Natural killer cell (primary cell): ENCODE data around the gene REC114. TPM values are rescaled to one million over a fixed set of nuclear protein-coding genes. Genes with fewer than 3 reads are reported as not detected.

Source experiments
- ATAC-seq, 3 donors: fragments of 150-1000 bp in 2 of 3; fragments of 200-7000 bp in 1 of 3; cut with Tn5 transposase; 1 replicate in 1 of 3; 2 replicates in 2 of 3; pipeline ENCODE4 v1.10.0; 2021; ENCODE audit warnings: mild to moderate bottlenecking in 2 of 3, moderate library complexity in 2 of 3
- DNase-seq, 2 donors: peaks; one replicate each; pipeline versions ENCODE4 v3.0.0 to v3.0.0-alpha.2; 2013 to 2021; ENCODE audit warnings: mixed read lengths in 1 of 2
- H3K27ac ChIP-seq: one replicate; pipeline ENCODE4 v1.5.1; 2013; ENCODE audit warnings: mild to moderate bottlenecking, low read length
- H3K27me3 ChIP-seq: one replicate; pipeline ENCODE4 v1.6.1; 2013; ENCODE audit warnings: low read length; ENCODE audit not compliant: control insufficient read depth, insufficient read depth
- H3K36me3 ChIP-seq: one replicate; pipeline ENCODE4 v1.6.1; 2013; ENCODE audit warnings: low read length; ENCODE audit not compliant: control insufficient read depth, insufficient read depth
- H3K4me1 ChIP-seq: one replicate; pipeline ENCODE4 v1.6.1; 2013; ENCODE audit warnings: low read length; ENCODE audit not compliant: control insufficient read depth, insufficient read depth
- H3K4me3 ChIP-seq: one replicate; pipeline ENCODE4 v1.5.1; 2013; ENCODE audit warnings: low read length
- H3K9me3 ChIP-seq: one replicate; pipeline ENCODE4 v1.6.1; 2013; ENCODE audit warnings: low read length; ENCODE audit not compliant: control insufficient read depth, insufficient read depth
- H3K27ac Mint-ChIP-seq, 2 donors: one replicate each; pipeline ENCODE4 v1.8.0; 2022; ENCODE audit warnings: mild to moderate bottlenecking in 2 of 2, mixed read lengths in 2 of 2, moderate library complexity in 1 of 2
- H3K27me3 Mint-ChIP-seq, 2 donors: one replicate each; pipeline ENCODE4 v1.8.0; 2022; ENCODE audit warnings: low read depth in 2 of 2, mixed read lengths in 2 of 2
- H3K36me3 Mint-ChIP-seq: one replicate; pipeline ENCODE4 v1.8.0; 2022; ENCODE audit warnings: mixed read lengths
- H3K4me1 Mint-ChIP-seq, 2 donors: one replicate each; pipeline ENCODE4 v1.8.0; 2022; ENCODE audit warnings: mixed read lengths in 2 of 2
- H3K4me3 Mint-ChIP-seq: one replicate; pipeline ENCODE4 v1.8.0; 2022; ENCODE audit warnings: mild to moderate bottlenecking, moderate library complexity, mixed read lengths
- H3K9me3 Mint-ChIP-seq, 2 donors: one replicate each; pipeline ENCODE4 v1.8.0; 2022; ENCODE audit warnings: mixed read lengths in 2 of 2
- WGBS: methylation state at CpG from one replicate; pipeline ENCODE4 v1.1.7; 2013; ENCODE audit warnings: missing lambda C conversion rate; ENCODE audit not compliant: insufficient coverage; 5-methylcytosine and 5-hydroxymethylcytosine counted together
- intact Hi-C: fragments of 100-400 bp; cut with micrococcal nuclease; formaldehyde crosslinking; loops from one replicate; pipeline ENCODE4 v1.14.2; 2022
- total RNA-seq, 4 donors: library from RNA; stranded (reverse); fragments of 120-200 nt in 1 of 4; gene quantifications; one replicate each; pipeline versions ENCODE4 v1.2.3 to v1.2.4, GENCODE V29; 2013 to 2022
- TF ChIP-seq, protein P1 (sequence below): fragments of 200-600 bp; IDR thresholded peaks from one replicate; pipeline ENCODE4 v1.8.0; 2022; ENCODE audit warnings: antibody characterized with exemption

REC114 gene
- total RNA-seq, result not detected
- total RNA-seq (2013), result not detected

- no peak within 1 kb of the TSS for H3K27ac ChIP-seq
- peaks cover 17 to 18% of the 10 kb centered on the region in 2 donors for H3K27me3 Mint-ChIP-seq
- intact Hi-C loops, result no loop called here
- H3K4me1 ChIP-seq, result peaks cover 4% of the 10 kb centered on the region
- H3K9me3 ChIP-seq, result no peaks in the 10 kb centered on the region
- no peak within 1 kb of the TSS for H3K4me3 Mint-ChIP-seq
- no peak within 1 kb of the TSS for H3K4me3 ChIP-seq
- H3K36me3 ChIP-seq, result no peaks in the 10 kb centered on the region
- H3K27me3 ChIP-seq, result no peaks in the 10 kb centered on the region
- 93% methylated on average over 22 of the region's 22 CpGs for WGBS
- TF ChIP-seq, protein P1, sequence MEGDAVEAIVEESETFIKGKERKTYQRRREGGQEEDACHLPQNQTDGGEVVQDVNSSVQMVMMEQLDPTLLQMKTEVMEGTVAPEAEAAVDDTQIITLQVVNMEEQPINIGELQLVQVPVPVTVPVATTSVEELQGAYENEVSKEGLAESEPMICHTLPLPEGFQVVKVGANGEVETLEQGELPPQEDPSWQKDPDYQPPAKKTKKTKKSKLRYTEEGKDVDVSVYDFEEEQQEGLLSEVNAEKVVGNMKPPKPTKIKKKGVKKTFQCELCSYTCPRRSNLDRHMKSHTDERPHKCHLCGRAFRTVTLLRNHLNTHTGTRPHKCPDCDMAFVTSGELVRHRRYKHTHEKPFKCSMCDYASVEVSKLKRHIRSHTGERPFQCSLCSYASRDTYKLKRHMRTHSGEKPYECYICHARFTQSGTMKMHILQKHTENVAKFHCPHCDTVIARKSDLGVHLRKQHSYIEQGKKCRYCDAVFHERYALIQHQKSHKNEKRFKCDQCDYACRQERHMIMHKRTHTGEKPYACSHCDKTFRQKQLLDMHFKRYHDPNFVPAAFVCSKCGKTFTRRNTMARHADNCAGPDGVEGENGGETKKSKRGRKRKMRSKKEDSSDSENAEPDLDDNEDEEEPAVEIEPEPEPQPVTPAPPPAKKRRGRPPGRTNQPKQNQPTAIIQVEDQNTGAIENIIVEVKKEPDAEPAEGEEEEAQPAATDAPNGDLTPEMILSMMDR, result no peak
- ATAC-seq, result no peak
- no peaks in the 10 kb centered on the region for H3K4me1 Mint-ChIP-seq
- no peaks in the 10 kb centered on the region for H3K36me3 Mint-ChIP-seq
- no peak within 1 kb of the TSS for H3K27ac Mint-ChIP-seq
- H3K9me3 Mint-ChIP-seq, result peaks cover 0 to 2% of the 10 kb centered on the region in 2 donors
- DNase-seq, result no peak
These were observed at the start of gene REC114 for GRCh38 chr15:73442968-73443367. Gene REC114 (plus strand): TSS chr15:73443164. CDS start chr15:73443186, 22 bp downstream.

DNA sequence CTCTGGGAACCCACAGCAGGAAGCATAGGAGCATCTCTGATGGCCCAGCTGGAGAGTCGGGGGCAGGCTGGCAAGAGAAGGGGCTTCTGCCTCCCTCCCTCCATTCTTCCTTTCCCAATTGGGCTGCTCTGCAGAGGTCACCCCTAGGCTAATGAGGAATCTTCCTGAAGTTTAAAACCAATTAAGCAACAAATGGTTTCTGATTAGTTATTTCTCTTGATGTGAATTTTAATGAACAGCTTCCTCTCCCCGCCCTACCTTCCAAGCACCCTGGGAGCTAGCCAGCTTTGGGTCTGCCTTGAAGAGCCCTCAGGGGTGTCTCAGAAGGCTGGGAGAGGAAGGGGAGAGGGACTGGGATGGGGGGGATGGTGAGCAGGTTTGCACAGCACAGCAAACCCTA lies 49.6 kb upstream of the REC114 start:
- Histone ChIP-seq H3K27ac (no peak overlapping the region), H3K9me3 (no peaks in the 10 kb centered on the region), H3K4me1 (no peaks in the 10 kb centered on the region), H3K4me3 (no peak overlapping the region), H3K27me3 (no peaks in the 10 kb centered on the region), H3K36me3 (no peaks in the 10 kb centered on the region)
- TF ChIP-seq, protein P1, result no peak
- H3K27me3 Mint-ChIP-seq, result peaks cover 10 to 19% of the 10 kb centered on the region in 2 donors
- no peak overlapping the region for H3K27ac Mint-ChIP-seq
- no peaks in the 10 kb centered on the region for H3K4me1 Mint-ChIP-seq
- no peaks in the 10 kb centered on the region for H3K36me3 Mint-ChIP-seq
- DNase-seq (no peak), ATAC-seq (no peak)
- 88% methylated on average over 1 of the region's 2 CpGs for WGBS
- no peak overlapping the region for H3K4me3 Mint-ChIP-seq
- intact Hi-C loops, result no loop called here
- no peaks in the 10 kb centered on the region for H3K9me3 Mint-ChIP-seq

DNA sequence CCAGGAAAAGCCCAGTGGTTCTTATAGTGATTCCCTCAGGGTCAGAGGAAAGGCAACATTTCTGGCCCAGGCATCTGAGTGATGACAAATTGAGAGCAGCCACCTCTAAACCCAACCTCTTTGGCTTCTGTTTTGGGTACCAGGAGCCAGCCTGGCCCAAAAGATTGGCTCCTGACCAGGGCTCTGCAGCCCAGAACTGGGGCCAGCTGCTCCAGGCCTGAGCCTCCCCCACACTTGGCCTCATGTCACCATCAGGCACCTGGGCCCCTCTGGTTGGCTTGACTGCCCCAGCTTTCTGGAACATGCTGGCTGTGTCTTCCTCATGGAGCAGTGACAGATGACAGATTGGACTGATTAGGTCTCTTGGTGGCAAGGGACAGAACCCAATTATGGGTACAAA lies 48.2 kb upstream of the REC114 start:
- Mint-ChIP-seq H3K27me3 (peaks cover 13 to 19% of the 10 kb centered on the region in 2 donors), H3K27ac (no peak overlapping the region), H3K9me3 (no peaks in the 10 kb centered on the region), H3K4me1 (no peaks in the 10 kb centered on the region), H3K4me3 (no peak overlapping the region), H3K36me3 (no peaks in the 10 kb centered on the region)
- DNase-seq (no peak), ATAC-seq (no peak)
- H3K4me1 ChIP-seq, result no peaks in the 10 kb centered on the region
- H3K4me3 ChIP-seq, result no peak overlapping the region
- H3K9me3 ChIP-seq, result no peaks in the 10 kb centered on the region
- no peaks in the 10 kb centered on the region for H3K36me3 ChIP-seq
- intact Hi-C loops, result no loop called here
- no peak overlapping the region for H3K27ac ChIP-seq
- TF ChIP-seq, protein P1, result no peak
- no peaks in the 10 kb centered on the region for H3K27me3 ChIP-seq

DNA sequence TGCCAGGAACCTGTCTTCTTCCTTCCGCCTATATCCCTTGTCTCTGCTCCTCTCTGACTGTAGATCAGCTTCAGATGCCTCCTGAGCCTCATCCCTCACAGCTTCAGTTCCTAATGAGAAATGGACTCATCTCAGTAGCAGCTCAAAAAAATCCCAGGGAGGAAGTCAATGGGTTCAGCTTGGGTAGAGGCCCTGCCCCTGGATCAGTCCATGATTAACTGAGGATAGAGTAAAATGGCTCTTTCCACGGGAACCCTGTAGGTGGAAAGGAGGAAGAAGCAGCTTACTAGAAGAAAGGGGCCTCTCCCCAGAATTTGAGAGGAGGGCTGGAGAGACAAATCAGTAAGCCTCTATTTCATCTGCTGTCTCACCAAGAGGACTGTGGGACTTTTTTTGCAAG lies 47.3 kb upstream of the REC114 start:
- WGBS, result 78% methylated on average over 2 of the region's 2 CpGs
- Mint-ChIP-seq H3K27me3 (peaks cover 13 to 18% of the 10 kb centered on the region in 2 donors), H3K9me3 (no peaks in the 10 kb centered on the region), H3K36me3 (no peaks in the 10 kb centered on the region), H3K4me3 (no peak overlapping the region), H3K27ac (no peak overlapping the region), H3K4me1 (no peaks in the 10 kb centered on the region)
- TF ChIP-seq, protein P1, result no peak
- Histone ChIP-seq H3K4me3 (no peak overlapping the region), H3K4me1 (no peaks in the 10 kb centered on the region), H3K27ac (no peak overlapping the region), H3K27me3 (no peaks in the 10 kb centered on the region), H3K9me3 (no peaks in the 10 kb centered on the region), H3K36me3 (no peaks in the 10 kb centered on the region)
- intact Hi-C loops, result no loop called here
- no peak for ATAC-seq
- no peak for DNase-seq
